ENCODE results near the gene PKMYT1. TPM values are rescaled to one million over a fixed set of nuclear protein-coding genes. Genes with fewer than 3 reads are reported as not detected.

The PKMYT1 gene
- total and polyA plus RNA-seq, 9 of the 15 experiments (the other 6 are each of a cell fraction or from before 2014, with no cell fraction given) = 8.7 to 201 (median 37.8) TPM

- peak; percentile 45 for TF ChIP-seq RBBP5 (IDR thresholded peaks at IDR 0.05; ENCODE audit: borderline replicate concordance, insufficient read depth, low read length, poor library complexity, severe bottlenecking)
- TF ChIP-seq ARHGAP35 (IDR thresholded peaks at IDR 0.05; ENCODE audit: partially characterized antibody) = no peak
- no peak for TF ChIP-seq HNRNPL (IDR thresholded peaks at IDR 0.05; ENCODE audit: low read depth, low read length)
- no peak for TF ChIP-seq FUS (optimal IDR thresholded peaks at IDR 0.05; ENCODE audit: low read depth, low read length)
- no peak for TF ChIP-seq NONO (IDR thresholded peaks at IDR 0.05; ENCODE audit: low read depth in 2 of 2, low read length in 1 of 2)
- TF ChIP-seq ZNF197 (CRISPR knock-in tag; IDR thresholded peaks at IDR 0.05; ENCODE audit: low read depth) = no peak
- no peak for TF ChIP-seq TGIF2 (CRISPR knock-in tag; IDR thresholded peaks at IDR 0.05)
- TF ChIP-seq TCF15 (CRISPR knock-in tag; IDR thresholded peaks at IDR 0.05) = no peak; the same call in 1 of the 2 replicates
- TF ChIP-seq, protein P1, sequence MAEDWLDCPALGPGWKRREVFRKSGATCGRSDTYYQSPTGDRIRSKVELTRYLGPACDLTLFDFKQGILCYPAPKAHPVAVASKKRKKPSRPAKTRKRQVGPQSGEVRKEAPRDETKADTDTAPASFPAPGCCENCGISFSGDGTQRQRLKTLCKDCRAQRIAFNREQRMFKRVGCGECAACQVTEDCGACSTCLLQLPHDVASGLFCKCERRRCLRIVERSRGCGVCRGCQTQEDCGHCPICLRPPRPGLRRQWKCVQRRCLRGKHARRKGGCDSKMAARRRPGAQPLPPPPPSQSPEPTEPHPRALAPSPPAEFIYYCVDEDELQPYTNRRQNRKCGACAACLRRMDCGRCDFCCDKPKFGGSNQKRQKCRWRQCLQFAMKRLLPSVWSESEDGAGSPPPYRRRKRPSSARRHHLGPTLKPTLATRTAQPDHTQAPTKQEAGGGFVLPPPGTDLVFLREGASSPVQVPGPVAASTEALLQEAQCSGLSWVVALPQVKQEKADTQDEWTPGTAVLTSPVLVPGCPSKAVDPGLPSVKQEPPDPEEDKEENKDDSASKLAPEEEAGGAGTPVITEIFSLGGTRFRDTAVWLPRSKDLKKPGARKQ (CRISPR knock-in tag; IDR thresholded peaks at IDR 0.05) = no peak
- no peak for TF ChIP-seq ZBTB49 (CRISPR knock-in tag; IDR thresholded peaks at IDR 0.05; ENCODE audit: borderline replicate concordance)
- TF ChIP-seq, protein P2, sequence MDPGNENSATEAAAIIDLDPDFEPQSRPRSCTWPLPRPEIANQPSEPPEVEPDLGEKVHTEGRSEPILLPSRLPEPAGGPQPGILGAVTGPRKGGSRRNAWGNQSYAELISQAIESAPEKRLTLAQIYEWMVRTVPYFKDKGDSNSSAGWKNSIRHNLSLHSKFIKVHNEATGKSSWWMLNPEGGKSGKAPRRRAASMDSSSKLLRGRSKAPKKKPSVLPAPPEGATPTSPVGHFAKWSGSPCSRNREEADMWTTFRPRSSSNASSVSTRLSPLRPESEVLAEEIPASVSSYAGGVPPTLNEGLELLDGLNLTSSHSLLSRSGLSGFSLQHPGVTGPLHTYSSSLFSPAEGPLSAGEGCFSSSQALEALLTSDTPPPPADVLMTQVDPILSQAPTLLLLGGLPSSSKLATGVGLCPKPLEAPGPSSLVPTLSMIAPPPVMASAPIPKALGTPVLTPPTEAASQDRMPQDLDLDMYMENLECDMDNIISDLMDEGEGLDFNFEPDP (CRISPR knock-in tag; IDR thresholded peaks at IDR 0.05) = no peak
- no peak for TF ChIP-seq FOS (IDR thresholded peaks at IDR 0.05; ENCODE audit: extremely low read depth, insufficient read length)
- TF ChIP-seq SIN3A (IDR thresholded peaks at IDR 0.05; ENCODE audit: borderline replicate concordance in 2 of 2, control insufficient read depth in 1 of 2, low read depth in 2 of 2, low read length in 2 of 2) = 0 out of 4 replicates have a peak, but pooled peaks of 1 of the 2 experiments have one; percentile 42
- TF ChIP-seq TAF15 (IDR thresholded peaks at IDR 0.05; ENCODE audit: low read depth, low read length) = no peak
- TF ChIP-seq HSF4 (CRISPR knock-in tag; IDR thresholded peaks at IDR 0.05; ENCODE audit: borderline replicate concordance) = peak; percentile 6; the same call in 1 of the 2 replicates
- no peak for TF ChIP-seq ZNF143 (CRISPR knock-in tag; IDR thresholded peaks at IDR 0.05)
- TF ChIP-seq, protein P3, sequence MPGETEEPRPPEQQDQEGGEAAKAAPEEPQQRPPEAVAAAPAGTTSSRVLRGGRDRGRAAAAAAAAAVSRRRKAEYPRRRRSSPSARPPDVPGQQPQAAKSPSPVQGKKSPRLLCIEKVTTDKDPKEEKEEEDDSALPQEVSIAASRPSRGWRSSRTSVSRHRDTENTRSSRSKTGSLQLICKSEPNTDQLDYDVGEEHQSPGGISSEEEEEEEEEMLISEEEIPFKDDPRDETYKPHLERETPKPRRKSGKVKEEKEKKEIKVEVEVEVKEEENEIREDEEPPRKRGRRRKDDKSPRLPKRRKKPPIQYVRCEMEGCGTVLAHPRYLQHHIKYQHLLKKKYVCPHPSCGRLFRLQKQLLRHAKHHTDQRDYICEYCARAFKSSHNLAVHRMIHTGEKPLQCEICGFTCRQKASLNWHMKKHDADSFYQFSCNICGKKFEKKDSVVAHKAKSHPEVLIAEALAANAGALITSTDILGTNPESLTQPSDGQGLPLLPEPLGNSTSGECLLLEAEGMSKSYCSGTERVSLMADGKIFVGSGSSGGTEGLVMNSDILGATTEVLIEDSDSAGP (CRISPR knock-in tag; IDR thresholded peaks at IDR 0.05) = no peak
- TF ChIP-seq GABPA (tag; conservative IDR thresholded peaks at IDR 0.05; ENCODE audit: low read depth) = 0 out of 2 replicates have a peak, but pooled peaks have one; percentile 28
Measured at GRCh38 chr16:3007059-3007956, 27.1 kb upstream of the PKMYT1 start (continued).
